ENCODE measurements around the gene NLGN1. TPM values are rescaled to one million over a fixed set of nuclear protein-coding genes. Genes with fewer than 3 reads are reported as not detected.

Gene NLGN1
- total RNA-seq, 2 donors from 2014 or later: 0.67 to 1.3 TPM

GRCh38 chr3:174268061-174268460 lies 870.5 kb downstream of the NLGN1 start:
- no peaks in the 10 kb centered on the region for H3K4me1 ChIP-seq
- no peak overlapping the region for H3K9ac ChIP-seq (ENCODE audit: low read depth in 2 of 2, low read length in 2 of 2)
- H3K9me3 ChIP-seq: no peaks in the 10 kb centered on the region
- no peak for TF ChIP-seq CTCF (IDR thresholded peaks at IDR 0.05)
- no peak overlapping the region for H3K4me3 ChIP-seq
- intact Hi-C loops (cut with DNase I): no loop called here
- H3K36me3 ChIP-seq: no peaks in the 10 kb centered on the region
- no peak for DNase-seq
- no peaks in the 10 kb centered on the region for H3K27me3 ChIP-seq
- H3K27ac ChIP-seq: no peak overlapping the region

GRCh38 chr3:174268586-174268985 lies 871.0 kb downstream of the NLGN1 start:
- H3K27ac ChIP-seq: no peak overlapping the region
- no peaks in the 10 kb centered on the region for H3K36me3 ChIP-seq
- H3K9ac ChIP-seq (ENCODE audit: low read depth in 2 of 2, low read length in 2 of 2): no peak overlapping the region
- no peaks in the 10 kb centered on the region for H3K4me1 ChIP-seq
- DNase-seq: no peak
- intact Hi-C loops (cut with DNase I): no loop called here
- H3K9me3 ChIP-seq: no peaks in the 10 kb centered on the region
- no peak overlapping the region for H3K4me3 ChIP-seq
- TF ChIP-seq CTCF (IDR thresholded peaks at IDR 0.05): no peak
- H3K27me3 ChIP-seq: no peaks in the 10 kb centered on the region

- Histone ChIP-seq H3K27me3 (no peaks in the 10 kb centered on the region), H3K36me3 (no peaks in the 10 kb centered on the region), H3K9me3 (no peaks in the 10 kb centered on the region), H3K4me1 (no peaks in the 10 kb centered on the region), H3K27ac (no peak overlapping the region), H3K4me3 (no peak overlapping the region), H3K9ac (ENCODE audit: low read depth in 2 of 2, low read length in 2 of 2) (no peak overlapping the region)
- TF ChIP-seq CTCF (IDR thresholded peaks at IDR 0.05): no peak
- intact Hi-C loops (cut with DNase I): no loop called here
- DNase-seq: no peak
Measured at GRCh38 chr3:174270841-174271240, 873.3 kb downstream of the NLGN1 start.

GRCh38 chr3:174275336-174275735 lies 877.8 kb downstream of the NLGN1 start:
- intact Hi-C loops (cut with DNase I): no loop called here
- DNase-seq: no peak
- H3K27ac ChIP-seq: no peak overlapping the region
- no peak overlapping the region for H3K4me3 ChIP-seq
- H3K9me3 ChIP-seq: no peaks in the 10 kb centered on the region
- no peaks in the 10 kb centered on the region for H3K4me1 ChIP-seq
- TF ChIP-seq CTCF (IDR thresholded peaks at IDR 0.05): no peak
- H3K9ac ChIP-seq (ENCODE audit: low read depth in 2 of 2, low read length in 2 of 2): no peak overlapping the region
- H3K27me3 ChIP-seq: no peaks in the 10 kb centered on the region
- no peaks in the 10 kb centered on the region for H3K36me3 ChIP-seq

- Histone ChIP-seq H3K27me3 (no peaks in the 10 kb centered on the region), H3K27ac (no peak overlapping the region)
- intact Hi-C loops (cut with DNase I): no loop called here
Measured at GRCh38 chr3:174276826-174277225, 879.3 kb downstream of the NLGN1 start.

More at GRCh38 chr3:174276826-174277225, 879.3 kb downstream of the NLGN1 start:
- TF ChIP-seq CTCF (IDR thresholded peaks at IDR 0.05): no peak
- Histone ChIP-seq H3K9me3 (no peaks in the 10 kb centered on the region), H3K4me1 (no peaks in the 10 kb centered on the region), H3K9ac (ENCODE audit: low read depth in 2 of 2, low read length in 2 of 2) (no peak overlapping the region), H3K36me3 (no peaks in the 10 kb centered on the region), H3K4me3 (no peak overlapping the region)
- DNase-seq: no peak
